T follicular helper cell (primary cell): ENCODE results near the gene WDR64.
A peak's percentile ranks its signal among the peaks of the same experiment; 100 is the strongest.

ENCODE experiments used
- DNase-seq: peaks from one replicate; pipeline ENCODE4 v3.0.0-alpha.2; 2020; ENCODE audit warnings: low read depth
- total RNA-seq, 2 experiments: gene quantifications; one replicate each; lab custom pipeline; 2026; lab: John Stamatoyannopoulos, UW

Gene WDR64
- 0.04 to 0.48 reads per million in 2 experiments for total RNA-seq

DNA sequence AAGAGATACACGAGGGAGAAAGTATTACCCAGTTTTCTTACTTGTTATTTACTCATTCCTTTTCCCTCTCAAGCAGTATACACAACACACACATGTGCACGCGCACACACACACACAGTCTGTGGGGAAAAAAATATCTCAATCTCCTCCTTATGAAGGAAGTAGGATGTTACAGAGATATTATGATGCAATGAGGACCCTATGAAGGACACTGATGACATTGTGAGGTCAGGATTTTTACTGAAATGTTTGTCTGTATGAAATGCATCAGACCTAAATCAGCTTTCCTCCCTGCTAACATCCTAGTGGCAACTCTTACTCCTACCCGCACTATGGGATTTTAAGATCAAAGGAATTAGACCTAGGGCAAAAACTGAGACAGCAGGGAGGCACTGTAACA lies at the start of gene WDR64:
Gene WDR64, plus strand, starts transcription at position 270 of the 400 bp plus-strand sequence. CDS start 204 bp downstream, outside the sequence.
- no peak for DNase-seq

DNA sequence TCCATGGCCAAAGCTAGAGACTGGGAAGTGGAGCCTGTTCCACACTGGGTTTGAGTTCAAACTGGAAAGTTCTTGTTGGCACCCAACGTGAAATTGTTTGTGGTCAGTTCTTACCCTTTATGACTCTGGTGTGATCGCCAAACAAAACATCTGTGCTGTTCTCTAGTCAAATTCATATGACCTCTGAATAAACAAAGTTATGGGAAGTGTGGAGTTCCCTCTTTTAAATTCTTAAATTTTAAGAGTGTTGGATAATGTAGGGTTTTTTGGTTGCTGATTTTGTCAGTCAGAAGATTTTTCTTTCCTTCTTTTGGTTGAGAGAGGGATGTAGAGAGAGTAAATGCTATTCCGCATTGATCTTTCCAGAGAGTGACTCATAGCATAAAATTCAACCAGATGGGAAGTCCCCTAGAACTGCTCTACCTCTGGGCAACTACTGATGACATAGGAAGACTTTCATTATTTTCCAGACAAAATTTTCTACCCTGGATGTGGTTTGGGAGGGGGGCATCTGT lies 48.3 kb upstream of the WDR64 start:
- DNase-seq: no peak

DNA sequence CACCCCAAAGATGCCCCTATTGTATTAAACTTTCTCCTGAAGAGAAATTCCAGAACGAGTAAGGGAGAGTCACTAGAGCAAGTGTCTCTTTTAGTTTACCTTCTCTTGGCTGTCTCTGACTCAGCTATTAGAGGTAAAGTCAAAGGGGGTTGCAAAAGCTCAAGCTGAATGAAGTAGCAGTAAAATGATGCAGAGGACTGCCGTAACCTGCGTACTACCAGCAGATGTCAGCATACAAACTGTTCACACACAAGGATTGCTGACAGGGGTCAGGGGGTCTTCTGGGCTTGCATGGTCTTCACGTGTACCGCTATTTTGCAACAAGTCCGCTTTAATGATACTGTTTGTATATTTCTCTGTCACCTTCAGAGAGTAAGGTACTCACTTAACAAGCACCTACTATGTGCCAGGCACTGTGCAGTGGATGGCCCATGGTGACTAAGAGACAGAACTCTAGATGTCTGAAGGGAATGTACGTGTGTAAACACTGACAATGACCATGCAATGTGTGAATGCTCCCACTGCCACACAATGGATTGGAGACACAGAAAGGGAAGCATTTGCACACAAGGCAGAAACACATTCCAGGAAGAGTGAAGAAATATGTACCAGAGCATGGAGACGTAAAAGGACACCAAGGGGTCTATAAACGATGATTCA lies 46.8 kb upstream of the WDR64 start:
- DNase-seq: no peak

DNA sequence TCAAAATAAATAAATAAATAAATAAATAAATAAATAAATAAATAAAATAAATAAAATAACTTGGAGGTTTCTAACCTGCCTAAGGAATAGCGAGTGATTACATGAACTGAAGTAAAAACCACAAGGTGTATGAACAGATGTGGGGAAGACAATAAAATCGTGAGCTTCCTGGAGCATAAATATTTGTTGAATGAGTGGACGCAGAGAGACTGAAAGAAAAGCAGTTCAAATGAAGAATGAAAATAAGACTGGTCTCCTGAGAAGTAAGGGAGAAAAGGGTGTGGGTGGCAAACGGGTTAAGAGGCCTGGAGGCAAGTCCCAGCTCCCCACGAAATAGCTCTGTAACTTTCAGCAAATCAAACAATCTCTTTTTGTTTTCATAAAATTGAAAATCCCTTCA lies 45.5 kb upstream of the WDR64 start:
- DNase-seq: no peak

DNA sequence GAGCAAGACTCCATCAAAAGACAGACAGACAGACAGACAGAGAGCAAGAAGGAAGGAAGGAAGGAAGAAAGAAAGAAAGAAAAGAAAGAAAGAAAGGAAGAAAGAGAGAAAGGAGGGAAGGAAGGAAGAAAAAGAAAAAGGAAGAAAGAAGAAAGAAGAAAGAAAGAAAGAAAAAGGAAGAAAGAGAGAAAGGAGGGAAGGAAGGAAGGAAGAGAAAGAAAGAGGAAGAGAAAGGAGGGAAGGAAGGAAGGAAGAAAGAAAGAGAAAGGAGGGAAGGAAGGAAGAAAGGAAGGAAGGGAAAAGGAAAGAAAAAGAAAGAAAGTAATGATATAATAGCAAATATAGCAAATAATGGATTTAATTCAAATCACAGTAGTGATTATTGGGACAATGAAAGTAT lies 44.6 kb upstream of the WDR64 start:
- no peak for DNase-seq

DNA sequence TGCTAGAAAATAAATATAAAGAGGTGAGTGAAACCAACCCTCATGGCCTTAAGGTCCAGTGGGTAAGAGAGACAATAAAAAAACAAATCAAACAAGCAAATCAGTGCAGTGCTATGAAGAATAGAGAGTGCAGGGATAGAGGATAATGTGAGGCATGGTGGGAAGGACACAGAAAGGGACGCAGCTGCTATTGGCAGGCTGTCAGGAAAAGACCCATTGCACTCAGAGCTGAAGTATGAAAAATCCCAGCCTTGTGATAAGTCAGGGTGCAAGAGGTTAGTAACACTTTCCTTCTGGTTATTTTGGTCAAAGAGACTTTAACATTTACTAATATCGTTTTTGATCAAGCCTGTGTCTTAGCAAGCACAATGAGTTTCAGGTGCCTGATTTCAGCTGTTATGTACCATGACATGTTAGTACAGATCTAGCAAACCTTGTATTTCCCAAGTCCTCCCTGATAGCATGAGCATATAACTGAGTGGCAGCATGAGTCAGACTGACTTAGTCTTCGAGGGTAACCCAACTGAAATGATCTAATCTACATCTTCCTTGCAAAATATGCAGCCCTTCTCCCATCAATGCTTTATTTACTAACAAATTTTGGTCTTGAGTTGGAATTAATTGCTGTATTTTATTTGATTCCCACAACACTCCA lies 43.6 kb upstream of the WDR64 start:
- DNase-seq: no peak

DNA sequence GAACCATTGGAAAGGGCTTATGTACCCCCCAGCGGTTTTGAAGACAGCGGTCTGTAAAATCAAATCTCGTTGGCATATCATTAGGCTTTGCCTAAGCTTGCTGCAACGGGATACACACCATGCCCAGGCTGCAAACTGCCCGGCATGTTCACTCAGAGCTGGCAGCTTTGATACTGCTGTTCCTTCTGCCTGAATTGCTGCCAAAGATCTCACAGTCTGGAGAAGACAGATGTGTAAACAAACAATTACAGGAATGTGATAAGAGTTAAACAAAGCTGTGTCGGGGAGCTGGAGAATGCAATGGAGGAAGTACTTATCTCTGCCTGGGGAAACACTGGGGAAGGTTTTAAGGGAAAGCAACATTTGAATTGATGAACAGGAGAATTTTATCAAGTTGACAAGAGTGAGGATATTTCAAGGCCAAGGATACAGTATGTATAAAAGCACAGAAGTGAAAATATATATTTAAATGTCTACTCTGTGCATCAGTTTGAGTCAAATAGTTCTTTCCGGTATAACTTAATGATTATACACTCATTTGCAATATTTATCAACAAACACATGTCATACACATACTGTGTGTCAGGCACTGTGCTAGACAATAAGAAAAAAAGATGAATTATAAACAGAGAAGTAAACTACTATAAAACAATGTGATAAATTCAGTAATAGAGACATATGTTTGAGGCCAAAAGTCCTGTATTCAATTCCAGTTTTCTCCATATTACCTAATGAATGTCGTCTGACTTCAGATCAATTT lies 41.8 kb upstream of the WDR64 start:
- no peak for DNase-seq

DNA sequence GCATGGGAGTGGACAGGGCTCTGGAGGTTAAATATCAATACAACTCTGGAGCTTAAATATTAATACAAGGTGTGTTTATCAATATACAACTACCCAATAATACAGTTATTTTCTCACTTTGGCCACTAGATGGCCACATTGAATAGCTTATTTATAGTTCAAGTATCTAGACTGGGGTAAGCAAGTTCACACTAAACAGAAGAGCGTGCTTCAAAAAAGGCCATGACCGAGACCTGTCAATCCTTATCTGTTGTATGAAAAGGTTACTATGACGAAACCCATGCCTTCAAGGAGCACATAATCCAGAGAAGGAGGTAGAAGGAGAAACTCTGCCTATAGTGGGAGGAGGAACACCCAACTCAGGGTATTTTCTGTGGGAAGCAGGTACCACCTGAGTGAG lies 41.0 kb upstream of the WDR64 start:
- DNase-seq: no peak

DNA sequence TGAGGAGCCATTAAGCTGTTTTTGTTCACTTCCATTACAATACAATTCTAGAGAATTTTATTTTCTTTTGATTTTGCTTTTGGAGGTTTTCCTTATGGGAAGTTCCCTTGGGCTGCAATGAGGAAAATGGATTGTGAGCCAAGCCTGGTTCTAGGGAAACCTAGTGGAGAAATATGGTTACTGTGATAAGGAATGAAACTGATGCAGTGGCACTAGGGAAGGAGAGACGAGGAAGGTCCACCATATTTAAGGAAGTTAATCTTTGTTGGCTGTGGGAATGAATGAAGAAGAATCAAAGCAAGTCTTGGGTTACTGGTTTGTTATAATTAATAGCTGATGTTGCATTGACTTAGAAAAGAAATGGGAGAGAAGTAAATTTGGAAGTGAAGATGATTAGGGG lies 40.3 kb upstream of the WDR64 start:
- DNase-seq: no peak

DNA sequence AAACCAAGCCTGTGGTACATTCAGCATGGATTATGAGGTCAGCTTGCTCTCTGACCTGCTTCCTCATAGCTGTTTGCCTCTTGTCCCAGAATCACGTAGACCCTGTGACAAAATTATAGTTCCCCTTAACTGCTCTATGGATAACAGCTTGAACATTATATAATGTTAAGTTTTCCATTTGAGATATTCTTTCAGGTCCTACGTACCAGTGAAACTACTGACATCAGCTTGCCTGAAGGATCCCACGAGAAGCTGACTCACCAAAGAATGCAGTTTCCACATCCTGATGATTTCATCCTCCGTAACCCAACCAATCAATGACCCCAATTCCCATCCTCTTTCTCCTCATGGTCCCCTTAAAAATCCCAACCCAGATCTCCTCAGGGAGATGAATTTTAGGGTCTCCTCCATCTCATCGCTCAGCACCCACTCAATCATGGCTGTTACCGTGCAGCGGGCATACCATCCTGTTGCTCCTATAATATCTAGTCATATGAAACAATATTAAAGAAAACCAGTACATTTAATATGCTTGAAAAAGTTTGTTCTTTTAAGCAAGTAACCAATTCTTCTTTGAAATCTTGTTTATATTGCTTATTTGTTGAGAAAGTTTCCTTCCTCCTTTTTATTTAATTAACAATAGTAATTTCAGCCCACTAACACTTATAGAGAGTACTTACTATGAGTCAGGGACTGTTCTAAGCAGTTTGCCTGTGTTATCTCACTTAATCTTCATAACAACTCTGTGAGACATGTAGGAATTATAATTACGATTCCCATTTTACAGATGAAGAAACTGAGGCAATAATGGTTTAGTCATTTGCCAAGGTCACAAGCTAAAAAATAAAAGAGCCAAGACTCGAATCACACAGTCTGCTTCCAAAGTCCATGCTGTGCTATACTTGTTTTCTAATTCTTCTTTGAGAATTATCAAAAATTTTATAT lies 39.3 kb upstream of the WDR64 start:
- DNase-seq: no peak

DNA sequence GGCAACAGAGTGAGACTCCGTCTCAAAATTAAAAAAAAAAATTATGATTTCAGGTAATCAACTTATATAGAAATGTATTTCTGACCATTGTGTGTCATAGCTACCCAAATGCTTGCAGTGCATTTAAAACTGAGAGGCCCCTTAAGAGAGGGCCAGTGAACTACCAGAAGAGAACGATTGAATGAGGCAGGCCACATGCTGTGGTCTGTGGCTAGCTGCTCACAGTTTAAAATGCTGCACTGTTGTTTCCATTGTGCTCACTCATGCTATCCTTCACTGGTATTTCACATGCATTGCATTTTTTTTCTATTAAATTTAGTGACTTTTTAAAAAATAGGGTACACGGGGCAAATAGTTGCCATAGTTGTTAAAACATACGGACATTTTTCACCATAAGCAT lies 37.9 kb upstream of the WDR64 start:
- DNase-seq: no peak

DNA sequence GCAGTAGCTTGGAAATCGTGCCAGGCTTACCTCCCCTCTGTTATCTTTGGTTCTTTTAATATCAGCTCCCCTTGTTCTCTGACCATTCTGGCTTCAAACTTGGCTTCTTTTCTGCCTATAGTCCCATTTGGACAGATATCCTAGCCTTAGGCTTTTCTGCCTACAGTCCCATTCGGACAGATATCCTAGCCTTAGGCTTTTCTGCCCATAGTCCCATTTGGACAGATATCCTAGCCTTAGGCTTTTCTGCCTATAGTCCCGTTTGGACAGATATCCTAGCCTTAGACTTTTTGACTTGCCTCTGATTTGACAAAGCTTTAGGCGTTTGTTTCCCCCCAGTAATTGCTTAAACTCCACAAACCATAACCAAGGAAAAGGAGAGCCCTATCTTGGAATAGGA lies 37.5 kb upstream of the WDR64 start:
- no peak for DNase-seq

DNA sequence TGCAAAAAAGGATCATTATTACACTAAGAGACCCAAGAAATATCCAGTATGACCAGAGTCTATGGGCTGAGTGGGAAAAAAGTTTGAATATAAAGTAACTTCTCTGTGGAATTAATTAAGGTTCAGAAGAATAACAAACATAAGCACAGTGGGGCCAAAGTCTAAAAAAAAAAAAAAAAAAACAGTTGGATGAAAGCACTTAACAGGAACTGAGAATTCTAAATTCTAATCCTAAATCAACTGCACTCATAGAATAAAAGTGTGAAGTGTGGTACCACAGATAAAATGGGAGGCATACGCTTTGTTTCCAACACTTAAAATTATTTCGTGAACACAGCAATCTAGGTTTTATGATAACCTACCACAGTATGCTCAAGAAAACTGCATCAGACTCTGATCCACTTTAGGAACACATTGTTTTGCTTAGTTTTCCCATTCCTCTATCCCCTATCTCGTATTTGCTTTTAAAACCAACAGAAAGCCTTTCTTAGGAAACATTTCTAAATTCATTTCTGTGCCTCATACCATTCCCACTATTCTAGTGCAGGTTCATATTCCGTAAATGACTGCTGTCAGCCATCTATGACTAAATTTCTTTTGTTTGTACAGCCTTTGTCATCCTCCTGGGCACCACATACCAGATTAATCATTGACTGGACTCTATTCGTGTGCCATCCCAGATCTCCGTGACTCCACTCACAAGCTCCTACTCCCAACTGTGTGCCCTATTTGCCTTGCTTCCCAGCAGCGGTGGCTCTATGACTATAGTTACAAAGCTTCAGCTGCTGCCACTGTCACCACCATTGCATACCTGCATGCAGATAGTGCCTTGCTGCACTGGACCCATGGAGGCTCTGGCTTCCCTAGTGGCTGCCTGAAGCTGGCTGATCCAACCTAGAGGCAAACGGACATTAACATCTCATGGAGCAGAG lies 36.8 kb upstream of the WDR64 start:
- no peak for DNase-seq

DNA sequence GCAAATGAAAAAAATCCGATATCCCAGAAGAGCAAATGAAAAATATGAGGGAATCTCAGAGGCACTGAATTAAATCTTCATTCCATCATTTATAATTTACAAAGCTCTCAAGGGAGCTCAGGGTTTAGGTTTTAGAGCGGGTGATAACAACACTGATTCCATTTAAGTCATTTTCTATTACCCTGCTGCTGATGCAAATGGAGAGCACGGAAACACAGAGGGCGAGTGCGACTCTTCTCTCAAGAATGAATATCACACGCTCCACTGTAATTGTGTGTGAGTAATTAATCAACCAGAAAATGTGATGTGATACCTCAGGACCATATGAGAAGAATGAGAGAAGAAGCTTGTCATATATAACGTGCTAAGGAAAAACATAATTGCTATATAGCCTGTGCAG lies 34.7 kb upstream of the WDR64 start:
- no peak for DNase-seq

DNA sequence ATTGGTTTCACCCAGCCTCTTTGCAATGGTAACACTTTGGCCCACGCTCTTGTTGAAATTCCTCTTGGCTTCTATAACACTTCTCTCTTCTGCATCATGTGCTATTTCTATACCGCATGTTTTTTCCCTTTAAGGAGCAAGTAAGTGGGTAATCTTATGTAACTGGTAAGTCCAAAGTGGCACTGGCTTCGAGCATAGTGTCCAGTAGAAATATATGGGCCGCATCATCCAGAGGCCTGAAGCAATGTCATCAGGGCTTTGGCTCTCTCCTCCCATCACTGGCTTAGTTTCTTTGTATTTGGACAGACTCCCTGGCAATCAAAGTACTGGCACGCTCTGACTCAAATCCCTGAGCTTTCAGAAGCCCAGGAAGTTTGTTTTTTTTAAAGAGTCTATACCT lies 29.4 kb upstream of the WDR64 start:
- no peak for DNase-seq

DNA sequence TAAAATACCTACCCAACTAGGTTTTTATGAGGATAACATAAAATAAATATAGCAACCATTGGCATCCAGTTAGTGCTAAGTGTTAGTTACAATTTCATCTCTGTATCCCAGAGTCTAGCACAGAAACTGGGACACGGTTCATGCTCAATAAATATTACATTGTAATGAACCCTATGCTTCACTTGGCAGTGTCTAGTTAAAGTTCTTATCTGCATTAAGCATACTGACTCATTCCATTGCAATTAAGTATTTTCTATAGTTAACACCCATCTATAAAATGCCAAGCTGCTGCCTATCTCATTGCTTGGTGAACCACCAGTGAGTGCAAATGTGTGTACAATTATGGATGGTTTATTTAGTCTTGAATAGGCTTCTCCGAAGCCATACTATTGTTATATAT lies 27.1 kb upstream of the WDR64 start:
- DNase-seq: no peak

DNA sequence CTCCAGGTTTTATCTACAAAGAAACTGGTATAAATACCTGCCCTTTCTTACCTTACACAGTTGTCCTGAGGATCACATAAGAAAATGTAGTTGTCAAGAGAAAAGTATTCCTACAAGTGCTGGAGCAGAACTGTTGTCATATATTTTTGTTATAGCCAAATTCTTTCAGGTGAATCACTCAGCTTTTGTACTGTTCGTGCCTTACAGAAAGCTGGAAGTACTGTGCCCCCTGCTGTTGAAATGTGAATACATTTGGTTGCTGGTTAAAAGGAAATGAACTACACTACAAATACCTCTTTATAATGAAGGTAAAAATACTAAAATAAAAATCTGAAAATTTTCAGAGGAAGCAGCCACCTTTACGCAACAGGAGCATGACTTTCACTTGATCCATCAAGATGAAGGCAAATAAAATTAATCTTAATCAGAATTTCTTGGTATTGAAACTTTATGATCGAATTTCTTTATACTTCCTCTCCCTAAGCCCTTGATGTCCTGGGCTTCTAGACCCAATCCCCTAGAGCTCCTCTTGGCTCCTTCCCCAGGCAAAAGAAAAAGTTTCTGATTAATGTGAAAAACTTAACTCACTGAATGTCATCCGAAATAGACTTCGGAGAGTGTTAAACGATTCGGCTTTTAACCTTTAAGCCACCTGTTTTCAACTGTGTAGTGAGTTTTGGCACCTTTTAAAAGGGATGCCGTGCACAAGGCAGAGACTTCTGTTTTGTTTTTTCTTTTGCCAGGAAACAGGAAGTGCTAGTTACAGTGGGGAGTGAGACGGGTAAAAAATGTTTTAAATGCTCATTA lies 24.4 kb upstream of the WDR64 start:
- DNase-seq: peak; percentile 21

DNA sequence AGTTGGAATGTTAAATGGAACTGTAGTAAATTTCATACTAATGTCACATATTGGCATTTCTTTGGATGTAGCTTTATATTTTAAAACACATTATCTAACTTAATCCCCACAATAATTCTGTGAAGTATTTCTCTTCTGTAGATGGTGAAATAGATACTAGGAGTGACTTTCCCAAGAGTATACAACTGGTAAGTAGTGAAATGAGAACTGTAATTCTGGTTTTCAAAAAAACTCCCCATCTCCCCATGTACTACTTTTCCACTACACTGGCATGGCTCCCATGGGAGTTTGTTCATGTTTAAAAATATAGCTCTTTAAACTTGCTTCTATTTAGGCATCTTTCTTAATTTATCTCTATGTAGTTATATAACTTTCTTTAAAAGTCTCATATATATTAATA lies 22.1 kb upstream of the WDR64 start:
- no peak for DNase-seq

DNA sequence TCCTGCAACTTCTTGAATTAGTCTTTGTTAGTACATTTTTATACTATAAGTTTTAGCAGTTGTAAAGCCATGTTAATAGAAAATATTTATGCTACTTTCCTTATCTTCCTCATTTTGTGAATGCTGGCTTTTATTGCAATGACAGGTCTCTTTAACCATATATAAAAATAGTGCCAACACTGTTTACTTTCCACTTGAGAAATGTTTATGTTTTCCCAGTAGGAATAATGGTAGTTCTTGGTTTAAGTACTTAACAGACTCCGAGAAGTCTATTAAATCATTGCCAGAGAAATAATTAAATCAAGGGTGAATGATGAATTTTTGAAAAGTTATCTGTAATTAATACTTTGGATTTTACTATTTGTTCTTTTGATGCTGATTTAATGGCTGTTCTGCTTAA lies 21.6 kb upstream of the WDR64 start:
- no peak for DNase-seq

DNA sequence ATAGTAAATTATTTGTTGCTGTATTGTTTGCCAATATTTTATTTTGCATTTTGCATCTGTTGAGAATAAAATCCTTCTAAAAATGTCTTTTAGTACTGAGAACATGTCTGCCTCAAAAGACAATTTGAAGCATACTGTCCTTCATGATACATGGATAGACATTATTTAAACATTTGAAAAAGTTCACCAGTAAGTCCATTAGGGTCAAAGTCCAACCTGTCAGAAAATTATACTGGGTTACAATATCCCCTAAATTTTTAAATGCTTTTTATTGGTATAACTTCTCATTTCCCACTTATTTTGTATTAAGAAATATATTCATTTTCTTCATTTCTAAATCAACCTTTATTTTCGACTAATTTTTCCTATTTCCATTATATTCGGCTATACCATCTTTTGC lies 21.2 kb upstream of the WDR64 start:
- no peak for DNase-seq
